ENCODE results near the gene GYPC.

Gene GYPC

GRCh38 chr2:126729896-126730295 lies 73.9 kb downstream of the GYPC start:
- DNase-seq (ENCODE audit: low read depth in 3 of 3, low spot score in 1 of 3): no peak

GRCh38 chr2:126730655-126731054 lies 74.7 kb downstream of the GYPC start:
- DNase-seq (ENCODE audit: low read depth in 3 of 3, low spot score in 1 of 3): no peak

- no peak for DNase-seq (ENCODE audit: low read depth in 3 of 3, low spot score in 1 of 3)
These were observed 75.4 kb downstream of the GYPC start for GRCh38 chr2:126731353-126731752.

GRCh38 chr2:126732682-126733245 lies 76.8 kb downstream of the GYPC start:
- DNase-seq (ENCODE audit: low read depth in 3 of 3, low spot score in 1 of 3): no peak

- DNase-seq (ENCODE audit: low read depth in 3 of 3, low spot score in 1 of 3): no peak
These were observed 77.8 kb downstream of the GYPC start for GRCh38 chr2:126733795-126734194.

- no peak for DNase-seq (ENCODE audit: low read depth in 3 of 3, low spot score in 1 of 3)
These were observed 80.3 kb downstream of the GYPC start for GRCh38 chr2:126736133-126736874.

GRCh38 chr2:126739141-126739540 lies 83.2 kb downstream of the GYPC start:
- DNase-seq (ENCODE audit: low read depth in 3 of 3, low spot score in 1 of 3): no peak

GRCh38 chr2:126744640-126745039 lies 88.7 kb downstream of the GYPC start:
- no peak for DNase-seq (ENCODE audit: low read depth in 3 of 3, low spot score in 1 of 3)
